H1 (cell line): ENCODE data around the gene ALDOA. TPM values are rescaled to one million over a fixed set of nuclear protein-coding genes. Genes with fewer than 3 reads are reported as not detected.

ENCODE experiments used
- CTCF ChIA-PET: fragments of 300-600 bp; sonication (Branson Sonifier 250); formaldehyde crosslinking; loops from one replicate; lab custom pipeline; 2021; ENCODE audit not compliant: partially characterized antibody; lab: Charles Lee
- POLR2A ChIA-PET: fragments of 300-600 bp; sonication (Branson Sonifier 250); formaldehyde crosslinking; loops from one replicate; lab custom pipeline; 2021; ENCODE audit warnings: inconsistent platforms; ENCODE audit not compliant: partially characterized antibody; lab: Charles Lee
- DNase-seq, 2 experiments: peaks; one replicate each; pipeline versions ENCODE4 v3.0.0 to v3.0.0-alpha.2; 2010 to 2022; ENCODE audit warnings: low spot score in 2 of 2, low read depth in 1 of 2, mixed read lengths in 1 of 2
- FAIRE-seq: peaks from 2 replicates; lab custom pipeline; 2011; peaks lifted over from hg19 to GRCh38; lab: Jason Lieb, UNC
- H2AFZ ChIP-seq: 2 replicates; pipeline ENCODE4 v1.8.1; 2012; ENCODE audit warnings: low read length, inconsistent platforms
- H2AK5ac ChIP-seq: 2 replicates; pipeline ENCODE4 v1.6.1; 2013; ENCODE audit warnings: low read depth, low read length
- H2BK120ac ChIP-seq: replicated peaks from 2 replicates; pipeline ENCODE3; 2013; ENCODE audit warnings: low read depth, low read length, inconsistent platforms
- H2BK12ac ChIP-seq: 2 replicates; pipeline ENCODE4 v1.6.1; 2013; ENCODE audit warnings: low read depth, low read length
- H2BK15ac ChIP-seq: 2 replicates; pipeline ENCODE4 v1.6.1; 2013; ENCODE audit warnings: low read length
- H2BK20ac ChIP-seq: 2 replicates; pipeline ENCODE4 v1.6.1; 2013; ENCODE audit warnings: low read length
- H2BK5ac ChIP-seq: 2 replicates; pipeline ENCODE4 v1.6.1; 2013; ENCODE audit warnings: low read depth, low read length
- H3K14ac ChIP-seq: 2 replicates; pipeline ENCODE4 v1.6.1; 2013; ENCODE audit warnings: inconsistent platforms; ENCODE audit not compliant: insufficient read length
- H3K18ac ChIP-seq: 2 replicates; pipeline ENCODE4 v1.6.1; 2013; ENCODE audit warnings: low read length; ENCODE audit errors: extremely low read depth
- H3K23ac ChIP-seq: 2 replicates; pipeline ENCODE4 v1.6.1; 2013; ENCODE audit warnings: inconsistent platforms; ENCODE audit not compliant: insufficient read length
- H3K23me2 ChIP-seq: 2 replicates; pipeline ENCODE4 v1.6.1; 2013; ENCODE audit warnings: low read depth, low read length
- H3K27ac ChIP-seq: 2 replicates; pipeline ENCODE4 v1.6.1; 2011; ENCODE audit warnings: low read depth, low read length, inconsistent platforms
- H3K27me3 ChIP-seq, 4 experiments: replicated peaks in 1 of 4; 1 replicate in 1 of 4; 2 replicates in 3 of 4; pipeline versions ENCODE4 v1.6.1 to v1.8.1; 2011 to 2013; ENCODE audit warnings: low read length in 3 of 4, mild to moderate bottlenecking in 3 of 4, inconsistent platforms in 2 of 4, mixed read lengths in 2 of 4, moderate library complexity in 1 of 4; ENCODE audit not compliant: control insufficient read depth in 3 of 4, insufficient read depth in 3 of 4; ENCODE audit errors: extremely low read depth in 1 of 4
- H3K36me3 ChIP-seq, 4 experiments: 2 replicates each; pipeline versions ENCODE4 v1.6.1 to v1.8.1; 2011 to 2013; ENCODE audit warnings: mild to moderate bottlenecking in 4 of 4, low read length in 3 of 4, moderate library complexity in 2 of 4, control low read depth in 1 of 4, inconsistent platforms in 1 of 4; ENCODE audit not compliant: insufficient read depth in 4 of 4, control insufficient read depth in 2 of 4
- H3K4ac ChIP-seq: replicated peaks from 2 replicates; pipeline ENCODE3; 2013; ENCODE audit warnings: low read length, low read depth, mixed read lengths, inconsistent platforms; ENCODE audit not compliant: insufficient read length
- H3K4me1 ChIP-seq, 4 experiments: replicated peaks in 1 of 4; 1 replicate in 1 of 4; 2 replicates in 3 of 4; pipeline versions ENCODE4 v1.6.1 to v1.8.1; 2011 to 2013; ENCODE audit warnings: low read length in 3 of 4, inconsistent platforms in 2 of 4, mixed read lengths in 1 of 4; ENCODE audit not compliant: insufficient read depth in 4 of 4, control insufficient read depth in 3 of 4
- H3K4me2 ChIP-seq, 2 experiments: 2 replicates each; pipeline versions ENCODE4 v1.6.1 to v1.8.1; 2011 to 2013; ENCODE audit warnings: low read depth in 2 of 2, low read length in 2 of 2, control low read depth in 1 of 2, inconsistent platforms in 1 of 2, mild to moderate bottlenecking in 1 of 2; ENCODE audit not compliant: insufficient read depth in 1 of 2
- H3K4me3 ChIP-seq, 4 experiments: fragments of 200-600, 300-600 bp in 1 of 4; sonication (generic), shearing (Covaris generic), sonication (Bioruptor Twin) in 1 of 4; 2 replicates each; pipeline versions ENCODE4 v1.5.1 to v1.8.1; 2011 to 2016; ENCODE audit warnings: low read length in 4 of 4, low read depth in 3 of 4, control low read depth in 2 of 4, inconsistent platforms in 2 of 4, mild to moderate bottlenecking in 2 of 4, mixed read lengths in 1 of 4, moderate library complexity in 1 of 4; ENCODE audit not compliant: insufficient read depth in 2 of 4; ENCODE audit errors: extremely low read depth in 1 of 4
- H3K56ac ChIP-seq: replicated peaks from 2 replicates; pipeline ENCODE3; 2013; ENCODE audit warnings: low read depth, mild to moderate bottlenecking, mixed read lengths, low read length, inconsistent platforms; ENCODE audit not compliant: insufficient read length
- H3K79me1 ChIP-seq: 2 replicates; pipeline ENCODE4 v1.6.1; 2013; ENCODE audit warnings: low read depth, low read length, control low read depth
- H3K79me2 ChIP-seq, 2 experiments: 2 replicates each; pipeline versions ENCODE4 v1.6.1 to v1.8.1; 2012 to 2013; ENCODE audit warnings: low read length in 2 of 2, mild to moderate bottlenecking in 2 of 2, inconsistent platforms in 1 of 2; ENCODE audit not compliant: insufficient read depth in 2 of 2, control insufficient read depth in 1 of 2
- H3K9ac ChIP-seq, 4 experiments: replicated peaks in 1 of 4; 1 replicate in 1 of 4; 2 replicates in 3 of 4; pipeline versions ENCODE4 v1.6.1 to v1.8.1; 2011 to 2013; ENCODE audit warnings: low read depth in 3 of 4, low read length in 3 of 4, control low read depth in 2 of 4, mild to moderate bottlenecking in 2 of 4, moderate library complexity in 2 of 4, inconsistent platforms in 1 of 4; ENCODE audit errors: extremely low read depth in 1 of 4
- H3K9me3 ChIP-seq, 2 experiments: 2 replicates each; pipeline versions ENCODE4 v1.6.1 to v1.8.1; 2012 to 2013; ENCODE audit warnings: mild to moderate bottlenecking in 2 of 2, moderate library complexity in 2 of 2, control low read depth in 1 of 2, inconsistent platforms in 1 of 2, low read depth in 1 of 2, low read length in 1 of 2, mixed read lengths in 1 of 2; ENCODE audit not compliant: insufficient read depth in 2 of 2
- H4K20me1 ChIP-seq, 2 experiments: replicated peaks in 1 of 2; 2 replicates each; pipeline versions ENCODE3 to v1.8.1; 2011 to 2013; ENCODE audit warnings: inconsistent platforms in 2 of 2, low read length in 2 of 2, mild to moderate bottlenecking in 1 of 2; ENCODE audit not compliant: insufficient read depth in 2 of 2, control insufficient read depth in 1 of 2
- H4K5ac ChIP-seq: 2 replicates; pipeline ENCODE4 v1.6.1; 2013; ENCODE audit warnings: low read length, low read depth, mixed read lengths, inconsistent platforms; ENCODE audit not compliant: insufficient read length
- H4K8ac ChIP-seq: 2 replicates; pipeline ENCODE4 v1.8.0; 2013; ENCODE audit warnings: mild to moderate bottlenecking, moderate library complexity, low read length, inconsistent platforms; ENCODE audit not compliant: insufficient read depth; ENCODE audit errors: extremely low read depth
- H4K91ac ChIP-seq: replicated peaks from 2 replicates; pipeline ENCODE3; 2013; ENCODE audit warnings: low read length, mixed read lengths, inconsistent platforms; ENCODE audit not compliant: insufficient read length
- BRCA1 ChIP-seq: IDR thresholded peaks from 2 replicates; pipeline ENCODE4 v1.6.1; 2012; ENCODE audit warnings: low read depth, low read length, improper control_type of control experiment
- CEBPB ChIP-seq: IDR thresholded peaks from 2 replicates; pipeline ENCODE4 v1.6.1; 2012; ENCODE audit warnings: low read depth, low read length
- E2F6 ChIP-seq: IDR thresholded peaks from 2 replicates; pipeline ENCODE4 v1.6.1; 2012; ENCODE audit warnings: inconsistent platforms
- EZH2 ChIP-seq: fragments of 200-600 bp; sonication (generic); IDR thresholded peaks from 2 replicates; pipeline ENCODE4 v1.7.1; 2012; ENCODE audit warnings: low read depth, mild to moderate bottlenecking, moderate library complexity, low read length, inconsistent platforms; ENCODE audit not compliant: severe bottlenecking
- PHF8 ChIP-seq: fragments of 200-600 bp; sonication (generic); conservative IDR thresholded peaks from 2 replicates; pipeline ENCODE4 v1.7.1; 2012; ENCODE audit warnings: low read depth, mild to moderate bottlenecking, inconsistent platforms, low read length, moderate library complexity
- POLR2AphosphoS5 ChIP-seq: IDR thresholded peaks from 2 replicates; pipeline ENCODE4 v1.6.1; 2011; ENCODE audit warnings: low read depth, low read length
- SIN3A ChIP-seq, 2 experiments: IDR thresholded peaks in 1 of 2; conservative IDR thresholded peaks in 1 of 2; 2 replicates each; pipeline ENCODE4 v1.6.1; 2011 to 2012; ENCODE audit warnings: low read length in 2 of 2, improper control_type of control experiment in 1 of 2, low read depth in 1 of 2, mild to moderate bottlenecking in 1 of 2
- TBP ChIP-seq: IDR thresholded peaks from 2 replicates; pipeline ENCODE4 v1.6.1; 2011; ENCODE audit warnings: low read depth, low read length, improper control_type of control experiment
- YY1 ChIP-seq: IDR thresholded peaks from 2 replicates; pipeline ENCODE4 v1.6.1; 2011; ENCODE audit warnings: low read depth, mild to moderate bottlenecking, low read length
- WGBS, 2 experiments: shearing (Covaris generic) in 1 of 2; methylation state at CpG; one replicate each; pipeline versions ENCODE4 v1.1.6 to v1.1.7; 2013 to 2015; ENCODE audit warnings: low lambda C conversion rate in 2 of 2, mixed read lengths in 2 of 2, inconsistent platforms in 1 of 2, low coverage in 1 of 2, missing lambda C conversion rate in 1 of 2; ENCODE audit not compliant: insufficient replicate concordance in 2 of 2, insufficient coverage in 1 of 2, insufficient read length in 1 of 2; ENCODE audit errors: extremely low coverage in 1 of 2, missing lambda C conversion rate in 1 of 2; 5-methylcytosine and 5-hydroxymethylcytosine counted together
- polyA plus RNA-seq, 7 experiments: library from polyadenylated mRNA; depleted of rRNA in 3 of 7; stranded (reverse) in 5 of 7; unstranded in 2 of 7; fragments of >200 nt in 5 of 7; fragments of 200-250 nt in 2 of 7; gene quantifications; 1 replicate in 5 of 7; 2 replicates in 1 of 7; 4 replicates in 1 of 7; pipeline versions ENCODE4 v1.2.1 to v1.2.3, GENCODE V29; 2011 to 2013; ENCODE audit warnings: missing spikeins in 2 of 7, mixed read lengths in 2 of 7
- total RNA-seq: library from RNA; stranded (reverse); fragmentation: NEBNext Ultra II Directional; extraction: Animal tissue kit (Norgen Biotek cat#: 25700); gene quantifications from 2 replicates; pipeline ENCODE4 v1.2.1, GENCODE V29; 2021

ALDOA gene
- total and polyA plus RNA-seq, 2 of the 8 experiments (the other 6 are each of a cell fraction or from before 2014, with no cell fraction given): 1,072 to 1,083 TPM

- no peaks in the 10 kb centered on the region for H3K23me2 ChIP-seq
- WGBS, 2 experiments: 81% methylated on average over 3 of the region's 3 CpGs; no CpG with 5 or more reads in 1 of the 2 experiments
- CTCF ChIA-PET: interaction anchor here (0.6 to 2.2 kb wide), 3 partner anchors 27 to 220 kb away, joined by 3 to 7 read pairs (median 5); no protein-coding TSS in a partner anchor
- no peak for TF ChIP-seq POLR2AphosphoS5
- no peak for TF ChIP-seq EZH2
- TF ChIP-seq PHF8: no peak
- TF ChIP-seq CEBPB: no peak
- no peak for TF ChIP-seq YY1
- TF ChIP-seq BRCA1: no peak
- TF ChIP-seq TBP: no peak
- TF ChIP-seq E2F6: no peak
- no peak for TF ChIP-seq SIN3A (conservative IDR thresholded peaks at IDR 0.05 in 1 of 2, IDR thresholded peaks at IDR 0.05 in 1 of 2; ENCODE audit: low read depth in 1 of 2, low read length in 2 of 2)
Measured at GRCh38 chr16:30085247-30085646, 19.7 kb downstream of the ALDOA start.

More at GRCh38 chr16:30085247-30085646, 19.7 kb downstream of the ALDOA start:
- Histone ChIP-seq H3K4me1 (no peaks in the 10 kb centered on the region), H3K9me3 (no peaks in the 10 kb centered on the region), H2BK120ac (no peak overlapping the region), H2BK12ac (no peak overlapping the region), H3K56ac (no peak overlapping the region), H4K8ac (no peak overlapping the region), H4K20me1 (peaks cover 7 to 16% of the 10 kb centered on the region in 2 experiments), H3K18ac (no peak overlapping the region), H3K27me3 (no peaks in the 10 kb centered on the region; a peak in 1 of 7 replicates), H3K79me2 (peaks cover 0 to 3% of the 10 kb centered on the region in 2 experiments; a peak in 1 of 4 replicates), H3K9ac (no peak overlapping the region), H3K4me2 (no peak overlapping the region), H3K36me3 (peaks cover 21 to 50% (median 33%) of the 10 kb centered on the region in 4 experiments), H3K4ac (no peak overlapping the region), H3K23ac (no peak overlapping the region), H2AK5ac (no peak overlapping the region), H3K14ac (no peak overlapping the region), H2AFZ (no peak overlapping the region), H2BK15ac (no peak overlapping the region), H4K5ac (no peak overlapping the region), H3K79me1 (no peaks in the 10 kb centered on the region; the same call in 1 of the 2 replicates), H3K27ac (no peak overlapping the region), H2BK5ac (no peak overlapping the region), H2BK20ac (no peak overlapping the region), H3K4me3 (no peak overlapping the region), H4K91ac (no peak overlapping the region)
- POLR2A ChIA-PET: interaction anchor here (1.1 to 14.0 kb wide), 3 partner anchors 9 to 13 kb away, joined by 4 to 353 read pairs (median 6); partner anchors contain the start of genes ALDOA and PPP4C
- DNase-seq (no peak), FAIRE-seq (no peak)
